ENCODE data around the gene SOWAHA.

SOWAHA gene

GRCh38 chr5:132812781-132813598 is at the start of gene SOWAHA:
SOWAHA (plus strand) TSS chr5:132813302; CDS start chr5:132813622, 320 bp downstream.
- DNase-seq: peak; percentile 73

- DNase-seq: no peak
Measured at GRCh38 chr5:132764051-132764450, 49.1 kb upstream of the SOWAHA start.

- DNase-seq: no peak
Measured at GRCh38 chr5:132764671-132765238, 48.3 kb upstream of the SOWAHA start.

- no peak for DNase-seq
Measured at GRCh38 chr5:132765311-132766019, 47.6 kb upstream of the SOWAHA start.

- no peak for DNase-seq
Measured at GRCh38 chr5:132766020-132766805, 46.9 kb upstream of the SOWAHA start.

GRCh38 chr5:132766806-132767055 is 46.4 kb upstream of the SOWAHA start:
- DNase-seq: no peak

- DNase-seq: no peak
Measured at GRCh38 chr5:132767150-132767549, 46.0 kb upstream of the SOWAHA start.

- DNase-seq: no peak
Measured at GRCh38 chr5:132768485-132768868, 44.6 kb upstream of the SOWAHA start.

- DNase-seq: no peak
Measured at GRCh38 chr5:132770476-132771159, 42.5 kb upstream of the SOWAHA start.

- DNase-seq: no peak
Measured at GRCh38 chr5:132771503-132771998, 41.6 kb upstream of the SOWAHA start.

- no peak for DNase-seq
Measured at GRCh38 chr5:132772291-132773070, 40.6 kb upstream of the SOWAHA start.

GRCh38 chr5:132773114-132773513 is 40.0 kb upstream of the SOWAHA start:
- DNase-seq: peak; percentile 12

GRCh38 chr5:132773601-132774355 is 39.3 kb upstream of the SOWAHA start:
- peak; percentile 79 for DNase-seq

GRCh38 chr5:132774406-132774805 is 38.7 kb upstream of the SOWAHA start:
- DNase-seq: no peak

- DNase-seq: no peak
Measured at GRCh38 chr5:132774896-132775295, 38.2 kb upstream of the SOWAHA start.

GRCh38 chr5:132775476-132775961 is 37.6 kb upstream of the SOWAHA start:
- no peak for DNase-seq

GRCh38 chr5:132776131-132776937 is 36.8 kb upstream of the SOWAHA start:
- DNase-seq: peak; percentile 18

GRCh38 chr5:132776938-132777208 is 36.2 kb upstream of the SOWAHA start:
- no peak for DNase-seq

- no peak for DNase-seq
Measured at GRCh38 chr5:132777209-132778069, 35.7 kb upstream of the SOWAHA start, which contains the start of gene SEPTIN8. SEPTIN8 (minus strand) TSS chr5:132777239; CDS start chr5:132777137, 102 bp downstream.
